T-helper 2 cell treated with Interferon-gamma antibody and Interleukin-4, amounts not matched to agents 100 ng/mL and 5 ng/mL, for 36 hours (primary cell): ENCODE results near the gene GTF2A1L. TPM values are rescaled to one million over a fixed set of nuclear protein-coding genes. Genes with fewer than 3 reads are reported as not detected.
"Not testable (repeated sequence)": the region's sequence is repeated elsewhere in the genome, so short reads cannot be mapped to it uniquely, and the experiment has no call there.

Source experiments
- intact Hi-C: fragments of 100-400 bp; cut with micrococcal nuclease; formaldehyde crosslinking; loops from one replicate; pipeline ENCODE4 v1.15.1; 2023
- total RNA-seq: library from RNA; stranded (reverse); gene quantifications from 2 replicates; pipeline ENCODE4 v1.2.3, GENCODE V29; 2022

The GTF2A1L gene
- not detected in 2 replicates for total RNA-seq

- intact Hi-C loops: no loop called here
Observed at GRCh38 chr2:48617618-48618017, at the start of gene GTF2A1L. Gene GTF2A1L, plus strand, starts transcription at chr2:48617856. Its CDS starts 19 bp downstream, at chr2:48617875.

- intact Hi-C loops: no loop called here
Observed at GRCh38 chr2:48568547-48568946, 49.1 kb upstream of the GTF2A1L start.

GRCh38 chr2:48569433-48569832 is 48.2 kb upstream of the GTF2A1L start:
- intact Hi-C loops: no loop called here

GRCh38 chr2:48572816-48573215 is 44.8 kb upstream of the GTF2A1L start:
- intact Hi-C loops: no loop called here

GRCh38 chr2:48574353-48575287 is 43.0 kb upstream of the GTF2A1L start:
- intact Hi-C loops: no loop called here

- intact Hi-C loops: no loop called here
Observed at GRCh38 chr2:48578313-48578712, 39.3 kb upstream of the GTF2A1L start.

- intact Hi-C loops: no loop called here
Observed at GRCh38 chr2:48583961-48584360, 33.7 kb upstream of the GTF2A1L start.

- intact Hi-C loops: no loop called here
Observed at GRCh38 chr2:48584551-48584950, 33.1 kb upstream of the GTF2A1L start.

GRCh38 chr2:48586433-48586832 is 31.2 kb upstream of the GTF2A1L start:
- intact Hi-C loops: no loop called here

- intact Hi-C loops: no loop called here
Observed at GRCh38 chr2:48587560-48587959, 30.1 kb upstream of the GTF2A1L start.

- intact Hi-C loops: no loop called here
Observed at GRCh38 chr2:48587961-48588360, 29.7 kb upstream of the GTF2A1L start.

GRCh38 chr2:48588745-48589144 is 28.9 kb upstream of the GTF2A1L start:
- intact Hi-C loops: no loop called here

- intact Hi-C loops: no loop called here
Observed at GRCh38 chr2:48589170-48589767, 28.4 kb upstream of the GTF2A1L start.

- intact Hi-C loops: no loop called here
Observed at GRCh38 chr2:48590017-48590416, 27.6 kb upstream of the GTF2A1L start.

GRCh38 chr2:48592067-48592466 is 25.6 kb upstream of the GTF2A1L start:
- intact Hi-C loops: no loop called here

GRCh38 chr2:48596751-48597150 is 20.9 kb upstream of the GTF2A1L start:
- intact Hi-C loops: not testable (repeated sequence)

GRCh38 chr2:48597492-48597891 is 20.2 kb upstream of the GTF2A1L start:
- intact Hi-C loops: no loop called here

GRCh38 chr2:48600204-48600813 is 17.3 kb upstream of the GTF2A1L start:
- intact Hi-C loops: loop anchor here (5.0 to 10.0 kb wide), 3 partner anchors 1542 to 1892 kb away; no protein-coding TSS in a partner anchor

GRCh38 chr2:48600917-48601316 is 16.7 kb upstream of the GTF2A1L start:
- intact Hi-C loops: loop anchor here (5.0 to 10.0 kb wide), 3 partner anchors 1541 to 1891 kb away; no protein-coding TSS in a partner anchor

GRCh38 chr2:48601349-48601748 is 16.3 kb upstream of the GTF2A1L start:
- intact Hi-C loops: loop anchor here (5.0 to 10.0 kb wide), 3 partner anchors 1541 to 1891 kb away; no protein-coding TSS in a partner anchor

- intact Hi-C loops: loop anchor here (10.0 kb wide), 1 partner anchor 1799 kb away; no protein-coding TSS in a partner anchor
Observed at GRCh38 chr2:48605482-48606175, 12.0 kb upstream of the GTF2A1L start.
